ENCODE measurements around the gene MAML3.
A peak's percentile ranks its signal among the peaks of the same experiment; 100 is the strongest.

MAML3 gene

DNA sequence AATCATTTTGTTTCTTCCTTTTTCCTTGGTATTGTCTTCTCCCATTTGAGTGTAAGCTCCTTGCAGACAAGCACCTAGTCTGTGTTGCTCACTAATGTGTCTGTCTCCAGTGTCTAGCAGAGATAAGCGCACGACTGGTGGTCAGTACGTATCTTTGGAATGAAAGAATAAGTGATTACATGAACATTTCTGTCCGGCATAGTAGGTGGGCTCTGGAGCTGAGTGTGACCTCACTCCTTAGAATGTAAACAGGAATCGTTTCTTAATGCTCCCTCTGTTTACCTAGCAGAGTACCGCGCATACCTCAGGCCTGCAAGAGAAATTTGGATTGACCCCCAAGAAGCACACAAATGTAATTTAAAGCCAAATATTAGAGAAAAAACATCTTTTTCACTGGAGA, 235.4 kb downstream of the MAML3 start:
- no peak for DNase-seq

DNA sequence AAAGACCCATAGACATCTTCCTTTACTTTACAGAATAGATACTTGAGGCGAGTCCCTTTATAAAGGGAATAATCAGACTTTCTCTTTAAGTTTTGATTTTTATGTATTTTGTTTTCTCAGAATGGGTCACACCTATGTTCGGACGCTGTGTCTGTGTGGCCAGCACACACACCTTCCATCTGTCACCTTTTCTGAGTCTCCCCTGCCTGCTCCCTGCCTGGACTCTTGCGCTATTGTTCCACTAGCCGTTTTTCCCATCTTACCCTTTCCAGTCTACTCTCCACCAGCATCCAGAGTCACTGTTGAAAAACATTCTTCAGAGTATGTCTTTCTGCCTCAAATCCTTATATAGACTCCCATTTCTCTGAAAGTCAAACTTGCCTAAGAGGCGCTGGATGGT, 236.1 kb downstream of the MAML3 start:
- no peak for DNase-seq

DNA sequence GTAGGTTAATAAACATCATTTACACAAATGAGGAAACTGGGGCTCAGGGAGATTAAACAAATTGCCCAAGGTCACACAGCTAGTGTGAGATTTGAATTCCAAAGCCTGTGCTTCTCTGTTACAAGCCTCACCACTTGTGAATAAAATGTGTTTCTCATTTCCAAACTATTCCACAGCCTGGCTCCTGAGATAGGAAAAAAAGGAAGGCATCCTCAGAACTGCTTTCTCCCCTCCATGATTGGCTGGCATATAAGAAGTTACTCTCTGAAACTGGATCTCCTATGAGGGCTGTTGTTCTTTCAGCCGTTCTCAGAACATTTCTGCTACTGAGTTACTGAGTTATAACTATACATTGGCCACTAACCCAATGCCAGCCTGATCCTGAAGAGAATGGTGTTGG, 237.9 kb downstream of the MAML3 start:
- no peak for DNase-seq

DNA sequence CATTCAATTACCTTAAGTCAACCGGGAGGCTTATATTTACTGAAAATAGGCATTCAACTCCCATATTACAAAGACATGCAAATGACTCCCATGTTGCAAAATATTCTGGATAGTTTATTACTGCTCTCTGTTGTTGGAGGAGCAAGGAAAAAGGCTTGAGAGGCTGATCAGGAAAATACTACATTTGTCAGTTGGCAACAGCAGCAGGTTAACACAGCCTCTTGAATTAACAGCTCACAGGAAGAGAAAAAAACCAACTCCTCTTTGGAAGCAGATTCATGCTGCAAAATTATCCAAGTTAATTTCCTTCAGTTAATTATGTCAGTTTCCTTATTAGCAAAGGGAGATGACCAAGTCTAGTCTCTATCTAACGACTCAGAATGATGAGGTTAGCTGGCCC, 238.9 kb downstream of the MAML3 start:
- no peak for DNase-seq

DNA sequence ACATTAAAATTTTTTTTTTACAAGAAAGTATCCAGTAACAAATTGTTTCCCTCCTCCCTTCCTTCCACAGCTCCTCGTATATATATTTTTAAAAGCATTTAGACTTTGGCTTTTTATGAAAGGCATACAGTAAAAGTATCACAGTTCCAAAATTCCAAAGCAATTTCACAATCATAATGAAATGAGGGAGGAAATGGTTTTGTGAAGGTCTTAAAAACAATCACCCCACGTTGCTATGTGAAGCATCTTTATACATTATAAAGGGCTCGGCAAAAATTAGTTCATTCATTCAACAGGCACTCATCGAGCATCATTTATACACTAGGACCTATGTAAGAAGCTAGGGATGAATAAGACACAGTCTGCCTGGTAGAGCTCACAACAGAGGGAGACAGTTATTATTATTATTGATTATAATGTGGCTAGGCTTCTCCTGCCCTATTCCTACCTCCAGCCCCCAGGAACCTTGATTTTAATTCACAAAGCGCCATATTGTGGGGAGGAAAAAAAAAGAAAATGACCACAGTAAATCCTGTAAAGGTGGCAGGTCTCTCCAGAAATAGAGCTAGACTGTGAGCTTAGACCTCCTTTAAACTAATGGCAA, 239.9 kb downstream of the MAML3 start:
- DNase-seq: no peak

DNA sequence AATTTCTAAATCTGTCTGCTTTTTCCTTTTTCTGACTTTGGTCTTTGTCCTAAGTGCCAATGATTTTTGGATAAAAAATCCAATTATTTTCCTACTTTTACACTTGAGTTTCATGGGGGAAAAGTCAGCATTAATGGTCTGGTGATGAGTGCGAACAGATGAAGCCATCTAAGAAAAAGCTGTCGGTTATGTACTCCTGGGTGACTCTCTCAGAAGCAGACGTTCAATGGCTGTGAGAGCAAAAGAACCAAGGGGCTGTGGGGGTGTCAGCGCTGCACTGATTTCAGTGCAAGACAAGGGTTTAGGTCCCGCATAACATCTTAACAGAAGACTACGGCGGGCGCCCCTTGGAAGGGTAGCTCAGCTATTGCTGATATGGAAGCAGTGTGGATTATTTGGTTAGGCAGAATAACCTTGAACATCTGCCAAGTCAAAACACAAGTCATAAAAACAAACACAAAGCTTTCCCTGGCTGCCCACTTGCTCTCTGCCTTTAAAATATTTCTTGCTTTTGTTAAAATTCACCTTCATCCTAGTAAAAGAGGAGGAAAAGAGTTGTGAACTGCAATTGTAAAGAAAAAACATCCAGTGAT, 240.5 kb downstream of the MAML3 start:
- DNase-seq: no peak

DNA sequence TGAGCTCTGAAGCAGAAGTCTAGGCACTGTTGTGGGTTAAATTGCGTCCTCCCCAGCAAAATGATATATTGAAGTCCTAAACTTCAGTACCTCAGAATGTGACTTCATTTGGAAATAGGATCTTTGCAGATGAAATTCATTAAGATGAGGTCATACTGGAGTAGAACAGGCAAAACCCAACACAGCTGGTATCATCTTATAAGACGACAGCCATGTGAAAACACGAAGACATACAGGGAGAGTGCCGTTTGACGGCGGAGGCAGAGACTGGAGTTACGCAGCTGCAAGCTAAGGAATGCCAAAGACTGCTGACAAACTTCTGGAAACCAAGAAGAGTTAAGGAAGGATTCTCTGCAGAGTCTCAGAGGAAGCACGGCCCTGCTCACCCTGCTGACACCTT, 241.5 kb downstream of the MAML3 start:
- DNase-seq: no peak

DNA sequence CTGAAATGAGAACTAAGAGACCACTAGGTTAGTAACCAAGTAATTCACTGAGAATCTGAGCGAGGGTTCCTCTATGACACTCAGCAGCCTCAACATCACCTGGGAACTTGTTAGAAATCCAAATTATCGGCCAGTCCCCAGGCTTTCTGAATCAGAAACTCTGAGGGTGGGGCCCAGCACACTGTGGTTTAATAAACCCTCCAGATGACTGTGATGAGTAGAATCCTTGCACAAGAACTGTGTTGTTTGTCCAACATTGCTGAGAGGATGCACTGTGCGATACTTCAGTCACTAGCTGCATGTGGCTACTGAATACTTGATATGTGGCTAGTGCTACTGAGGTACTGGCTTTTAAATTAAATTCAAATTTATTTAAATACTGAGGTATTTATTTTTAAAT, 243.9 kb downstream of the MAML3 start:
- DNase-seq: no peak

DNA sequence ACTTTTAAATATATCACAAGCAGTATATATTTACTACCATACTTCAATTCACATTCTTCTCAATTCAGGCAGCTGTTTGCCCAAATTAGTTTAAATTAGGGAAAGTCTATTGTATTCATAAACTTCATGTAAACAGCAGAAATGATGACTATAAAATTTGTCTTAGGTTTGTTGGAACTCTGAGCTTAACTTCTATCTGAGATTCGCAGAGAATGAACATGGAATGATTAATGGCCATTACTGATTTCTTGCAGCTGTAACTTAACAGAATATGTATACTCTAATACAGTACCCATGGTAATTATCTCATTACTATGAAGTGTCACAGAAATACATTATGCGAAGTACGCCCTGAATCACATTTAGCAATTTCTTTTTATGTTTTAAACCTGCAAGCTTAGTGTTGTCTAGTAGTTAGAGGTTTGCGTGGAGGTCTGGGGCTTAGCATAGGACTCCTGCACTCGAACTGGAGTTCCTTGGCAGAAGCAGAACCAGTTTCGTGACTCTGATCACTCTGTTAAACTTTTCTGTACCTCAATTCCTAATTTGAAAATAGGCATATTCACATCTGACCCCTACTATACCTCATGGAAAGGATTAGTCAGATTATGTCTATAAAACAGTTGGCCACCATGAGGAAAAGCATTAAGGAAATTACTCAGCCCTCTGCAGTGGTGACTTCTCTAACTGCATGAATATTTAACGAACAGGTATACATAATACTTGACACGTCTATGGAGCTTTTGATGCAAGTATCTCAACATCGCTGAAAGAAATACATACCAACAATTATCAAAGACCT, 245.1 kb downstream of the MAML3 start:
- peak in 1 of 2 experiments; percentile 33 for DNase-seq

DNA sequence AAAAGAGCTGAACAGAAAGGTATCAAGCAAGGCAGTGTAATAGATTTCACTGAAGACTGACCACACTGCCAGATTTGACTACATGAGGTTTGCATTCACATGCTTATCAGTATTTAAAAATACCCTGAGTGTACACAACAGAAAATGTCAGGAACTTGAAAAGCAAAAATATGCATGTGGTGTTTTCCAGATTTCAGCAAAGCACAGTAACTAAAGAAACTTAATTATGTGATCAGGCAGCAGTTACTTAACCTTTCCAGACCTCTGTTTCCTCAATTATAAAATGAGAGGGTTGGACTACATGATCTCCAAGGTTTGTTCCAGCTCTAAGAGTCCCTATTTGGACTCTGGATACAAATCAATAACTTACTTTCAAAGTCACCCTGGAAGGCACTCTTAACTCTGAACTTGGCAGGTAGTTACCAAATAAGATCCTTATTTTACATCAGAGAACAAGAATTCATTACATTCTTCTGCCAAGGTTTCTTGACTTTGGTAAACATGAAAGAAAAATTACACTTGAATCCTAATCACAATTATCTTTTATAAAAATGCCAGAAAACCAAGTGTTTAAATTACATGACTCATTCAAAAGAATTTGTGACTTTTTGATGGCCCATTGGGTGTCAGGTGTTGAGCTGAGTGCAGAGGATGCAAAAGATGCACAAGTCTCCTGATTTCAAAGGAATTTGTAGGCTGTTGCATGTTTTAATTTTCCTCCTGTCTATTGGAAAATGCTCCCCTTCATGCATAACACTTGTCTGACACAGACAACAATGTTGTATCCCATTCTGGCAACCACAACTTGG, 246.8 kb downstream of the MAML3 start:
- DNase-seq: no peak

DNA sequence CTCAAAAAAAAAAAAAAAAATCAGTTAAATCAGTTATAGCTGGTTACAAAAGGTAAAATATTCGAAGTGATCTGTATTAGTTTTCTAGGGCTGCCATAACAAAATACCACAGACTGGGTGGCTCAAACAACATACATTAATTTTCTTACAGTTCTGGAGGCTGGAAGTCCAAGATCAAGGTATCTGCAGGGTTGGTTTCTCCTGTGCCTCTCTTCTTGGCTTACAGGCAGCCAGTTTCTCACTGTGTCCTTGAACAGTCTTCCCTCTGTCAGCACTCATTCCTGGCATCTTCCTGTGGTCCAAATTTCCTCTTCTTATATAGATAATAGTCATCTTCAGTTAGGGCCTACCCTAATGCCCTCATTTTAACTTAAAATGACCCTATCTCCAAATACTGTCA, 248.5 kb downstream of the MAML3 start:
- DNase-seq: no peak

DNA sequence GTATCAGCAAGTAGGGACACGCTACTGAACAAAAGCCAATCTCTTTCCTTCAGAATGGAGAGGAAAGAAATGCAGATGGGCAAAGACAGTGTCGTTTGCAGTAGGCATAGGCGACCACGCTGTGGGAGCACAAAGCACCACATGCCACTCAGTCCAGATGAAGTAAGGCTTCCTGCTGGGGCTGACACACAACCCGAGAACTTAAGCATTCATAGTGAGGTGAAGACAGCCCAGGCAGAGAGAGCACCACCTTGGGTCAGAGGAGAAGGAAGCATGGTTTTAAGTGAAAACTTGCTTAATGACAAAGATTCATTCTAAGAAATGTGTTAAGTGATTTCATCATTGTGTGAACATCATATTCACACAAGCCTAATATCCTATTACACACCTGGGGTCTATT, 249.6 kb downstream of the MAML3 start:
- DNase-seq: no peak

DNA sequence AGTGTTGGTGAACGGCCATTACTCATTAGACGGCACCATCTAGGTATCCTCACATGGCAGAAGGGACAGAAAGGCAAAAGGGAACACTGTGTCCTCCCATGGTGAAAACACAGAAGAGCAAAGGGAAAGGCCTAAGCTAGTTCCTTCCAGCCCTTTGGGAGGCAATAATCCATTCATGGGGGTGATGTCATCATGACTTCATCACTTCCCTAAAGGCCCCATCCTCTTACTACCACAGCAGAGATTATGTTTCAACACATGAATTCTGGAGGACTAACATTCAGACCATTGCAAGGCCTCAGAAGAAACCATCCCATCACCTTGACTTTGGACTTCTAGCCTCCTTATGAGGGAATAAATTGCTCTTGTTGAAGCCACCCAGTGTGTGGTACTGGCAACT, 250.1 kb downstream of the MAML3 start:
- no peak for DNase-seq

DNA sequence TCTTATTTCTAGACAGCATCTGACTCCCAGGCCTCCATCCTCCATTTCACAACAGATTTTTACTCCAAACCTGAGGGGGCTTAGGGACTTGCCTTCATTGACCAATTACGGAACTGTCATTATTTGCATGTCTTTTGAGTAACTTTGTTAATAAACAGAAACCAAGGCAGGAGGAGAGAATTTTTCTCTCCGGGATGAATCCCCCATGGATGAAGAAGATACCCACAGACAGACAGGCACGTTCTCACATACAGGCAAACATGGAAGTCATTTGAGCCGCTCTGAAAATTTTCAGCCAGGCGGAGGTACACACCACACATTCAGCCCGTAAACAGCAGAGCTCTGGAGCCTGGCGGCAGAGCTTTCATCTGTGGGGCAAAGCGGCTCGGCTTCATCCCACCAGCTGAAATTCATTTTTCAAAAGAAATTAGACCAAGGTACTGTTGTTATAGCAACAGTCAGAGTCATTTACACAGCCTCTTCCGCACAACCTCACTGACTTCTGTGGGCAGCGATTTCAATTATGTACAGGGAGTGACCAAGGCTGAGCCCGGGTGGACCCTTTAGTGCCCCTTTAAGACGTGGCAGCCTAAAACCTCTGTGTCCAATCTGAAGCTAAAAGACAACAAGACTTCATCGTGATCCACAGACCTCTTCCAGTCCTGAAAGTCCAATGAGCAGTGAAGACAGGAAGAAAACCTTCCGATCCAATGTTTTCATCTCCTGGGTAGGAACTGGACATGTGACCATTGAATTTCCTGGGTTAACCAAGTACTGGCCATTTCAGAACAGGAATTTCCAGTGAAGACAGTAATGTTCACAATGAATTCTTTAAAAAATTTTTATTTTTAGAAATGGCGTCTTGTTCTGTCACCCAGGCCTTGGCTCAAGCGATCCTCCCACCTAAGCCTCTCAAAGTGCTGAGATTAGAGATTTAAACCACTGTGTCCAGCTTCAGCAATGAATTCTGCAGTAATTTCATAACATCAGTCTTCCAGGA, 251.4 kb downstream of the MAML3 start:
- no peak for DNase-seq

DNA sequence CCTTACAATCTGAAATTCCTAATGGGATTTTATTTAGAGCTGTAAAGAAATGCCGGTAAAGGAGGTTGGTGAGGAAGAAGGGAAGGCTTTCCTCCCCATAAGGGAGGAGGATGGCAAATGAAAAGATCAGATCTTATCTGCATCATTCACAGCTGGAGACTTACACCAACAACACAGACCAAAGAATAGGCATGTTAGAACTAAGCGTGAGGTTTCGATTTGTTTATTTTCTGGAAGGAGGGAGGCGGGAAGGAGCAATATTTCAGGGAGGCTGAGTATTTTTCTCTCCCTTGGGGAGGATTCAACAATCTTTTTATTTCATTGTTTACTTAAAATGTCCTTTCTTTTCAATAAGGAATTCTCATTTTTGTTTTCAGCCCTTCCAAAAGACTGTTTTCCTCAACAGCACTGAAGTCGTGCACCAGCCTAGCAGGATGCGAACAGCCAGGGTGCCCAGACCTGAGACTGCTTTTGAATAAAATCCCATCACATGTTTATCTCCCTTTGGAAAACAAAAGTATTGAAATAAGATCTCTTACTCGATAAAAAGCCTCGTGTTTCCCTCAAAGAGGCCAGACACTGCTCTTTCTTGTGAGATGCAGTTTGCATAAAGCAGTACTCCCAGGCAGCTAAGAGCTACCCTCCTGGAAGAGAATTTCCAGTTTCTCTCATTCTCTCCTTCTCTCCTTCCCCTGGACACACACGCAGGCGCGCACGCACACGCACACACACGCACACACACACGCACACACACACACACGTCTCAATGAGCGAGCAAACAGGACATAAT, 252.3 kb downstream of the MAML3 start:
- DNase-seq: no peak

DNA sequence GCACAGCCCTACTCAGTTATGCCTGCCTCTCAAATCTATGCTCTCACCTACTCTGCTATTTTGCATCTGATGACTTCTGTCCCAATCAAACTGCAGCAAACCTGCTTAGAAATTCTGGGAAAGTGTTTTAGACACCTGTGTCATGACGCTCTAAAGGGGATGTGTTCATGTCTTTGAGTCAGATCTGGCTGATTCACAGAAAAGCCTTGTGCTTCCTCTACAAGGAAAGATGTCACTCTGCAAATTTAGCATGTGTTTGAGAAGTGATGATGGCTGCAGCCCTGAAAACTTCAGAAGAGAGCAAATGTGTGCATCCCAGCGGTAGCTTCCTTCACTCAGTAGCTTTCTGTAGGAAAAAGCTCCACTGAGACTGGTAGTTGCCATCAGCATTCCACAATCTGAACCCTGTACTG, 253.0 kb downstream of the MAML3 start:
- no peak for DNase-seq

DNA sequence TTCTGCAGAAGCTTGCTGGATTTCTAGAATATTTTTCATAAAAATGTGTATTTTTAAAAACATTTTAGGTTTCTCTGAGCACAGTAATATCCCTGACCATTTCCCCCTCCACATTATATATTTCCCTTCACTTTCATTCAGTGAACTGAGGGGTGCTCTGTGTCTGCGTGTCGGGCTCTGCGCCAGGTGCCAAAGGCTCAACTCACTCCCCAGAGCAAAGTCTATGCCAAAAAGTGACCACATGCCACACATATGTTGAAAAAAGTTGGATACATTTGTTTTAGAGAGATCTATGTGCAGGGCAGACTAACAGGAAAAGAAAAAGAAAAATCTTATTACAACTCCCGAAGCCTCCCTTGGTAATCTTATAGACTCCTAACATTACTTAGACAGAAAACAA, 254.6 kb downstream of the MAML3 start:
- DNase-seq: no peak

DNA sequence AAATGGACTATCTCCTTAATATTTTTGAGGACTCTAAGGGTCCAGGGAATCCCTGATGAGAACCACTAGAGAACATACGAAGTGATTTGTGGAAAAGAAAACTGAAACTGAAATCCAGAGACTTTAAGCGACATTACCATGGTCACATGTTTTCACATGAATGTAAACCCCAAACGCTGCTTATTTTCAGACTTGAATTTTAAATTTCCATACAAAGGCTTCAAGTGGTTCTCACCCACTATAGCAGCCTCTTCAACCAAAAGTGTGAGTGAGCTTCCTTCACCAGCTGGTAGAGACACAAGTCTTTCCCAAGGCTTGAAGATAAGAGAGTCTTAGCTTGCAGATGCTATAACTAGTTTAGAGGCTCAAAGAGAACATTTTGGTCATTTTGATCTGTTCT, 255.7 kb downstream of the MAML3 start:
- DNase-seq: no peak

DNA sequence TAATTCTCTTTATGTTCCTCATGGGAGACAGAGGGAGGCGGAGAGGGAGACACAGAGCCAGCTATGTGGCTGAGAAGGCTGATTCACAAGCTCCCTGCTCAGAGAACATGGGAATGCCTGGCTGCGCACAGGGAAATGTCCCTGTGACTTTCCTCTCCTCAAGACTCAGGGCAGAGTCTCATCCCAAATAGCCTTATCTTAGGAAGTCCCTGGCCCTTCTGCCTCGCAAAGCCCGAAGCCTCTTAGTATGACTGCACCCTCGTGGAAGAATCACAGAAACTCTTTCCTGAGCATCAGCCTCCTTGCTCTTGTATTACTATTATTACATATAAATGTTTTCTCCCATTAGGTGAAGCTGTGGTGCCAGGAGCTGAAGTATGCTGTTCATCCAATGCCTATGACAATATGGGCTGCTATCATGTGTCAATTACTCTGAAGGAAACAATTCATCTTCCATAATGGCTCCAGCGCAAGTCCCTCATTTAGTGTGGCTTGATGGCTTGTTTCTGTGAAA, 257.8 kb downstream of the MAML3 start:
- DNase-seq: no peak

DNA sequence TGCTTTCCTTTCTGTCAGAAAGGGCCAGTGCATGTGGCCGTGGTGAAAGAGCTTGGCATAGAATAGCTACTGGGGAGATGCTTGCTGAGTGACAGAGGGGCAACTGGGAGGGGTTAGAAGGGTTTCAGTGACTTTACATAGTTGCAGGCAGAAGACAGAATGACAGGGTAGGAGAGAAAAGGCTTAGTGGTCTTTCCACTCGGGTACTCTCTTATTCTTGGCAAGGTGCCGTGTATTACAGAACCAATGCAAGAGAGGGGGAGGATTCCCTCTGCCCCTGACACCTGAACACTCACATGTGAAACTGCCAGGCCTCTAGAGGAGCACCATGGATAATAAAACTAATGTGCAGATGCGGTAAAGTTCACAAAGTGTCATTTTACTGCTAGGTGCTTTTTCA, 260.2 kb downstream of the MAML3 start:
- DNase-seq: no peak

Measured in NCI-H524 (cell line).